Ectodermal cell (in vitro differentiated cells): ENCODE data around the gene DAZAP2.
A peak's percentile ranks its signal among the peaks of the same experiment; 100 is the strongest.
"Not testable (repeated sequence)": the region's sequence is repeated elsewhere in the genome, so short reads cannot be mapped to it uniquely, and the experiment has no call there.

Source experiments
- H3K27ac ChIP-seq: 2 replicates; pipeline ENCODE4 v1.7.0; 2013; ENCODE audit warnings: mild to moderate bottlenecking, low read depth, low read length; ENCODE audit not compliant: insufficient read depth, poor library complexity, severe bottlenecking
- H3K27me3 ChIP-seq: 2 replicates; pipeline ENCODE4 v1.7.0; 2013; ENCODE audit warnings: mild to moderate bottlenecking, low read length; ENCODE audit not compliant: insufficient read depth, control insufficient read depth, poor library complexity, severe bottlenecking
- H3K36me3 ChIP-seq: one replicate; pipeline ENCODE4 v1.7.0; 2013; ENCODE audit warnings: low read length; ENCODE audit not compliant: control insufficient read depth, insufficient read depth
- H3K4me1 ChIP-seq: one replicate; pipeline ENCODE4 v1.7.0; 2013; ENCODE audit warnings: low read length; ENCODE audit not compliant: control insufficient read depth, insufficient read depth
- H3K4me3 ChIP-seq: 2 replicates; pipeline ENCODE4 v1.7.0; 2013; ENCODE audit warnings: low read depth, low read length, control low read depth; ENCODE audit not compliant: insufficient read depth
- H3K9me3 ChIP-seq: 2 replicates; pipeline ENCODE4 v1.7.0; 2013; ENCODE audit warnings: mild to moderate bottlenecking, low read length, moderate library complexity; ENCODE audit not compliant: control insufficient read depth
- WGBS, 2 experiments: methylation state at CpG; one replicate each; pipeline ENCODE4 v1.1.7; 2013; ENCODE audit warnings: missing lambda C conversion rate in 2 of 2; 5-methylcytosine and 5-hydroxymethylcytosine counted together

The DAZAP2 gene

GRCh38 chr12:51217133-51217967 is 21.3 kb upstream of the DAZAP2 start:
- Histone ChIP-seq H3K9me3 (no peaks in the 10 kb centered on the region), H3K27me3 (peaks cover 7% of the 10 kb centered on the region), H3K27ac (peak overlapping the region; percentile 48), H3K36me3 (no peaks in the 10 kb centered on the region), H3K4me3 (peak overlapping the region; percentile 66), H3K4me1 (peaks cover 7% of the 10 kb centered on the region)
- WGBS, 2 experiments: 1% methylated on average over 70 to 76 of the region's 81 CpGs

GRCh38 chr12:51217968-51218606 is 20.5 kb upstream of the DAZAP2 start, which contains the start of gene POU6F1:
POU6F1 (minus strand) TSS chr12:51218062; CDS start chr12:51206836, 11,226 bp downstream.
- no peaks in the 10 kb centered on the region for H3K9me3 ChIP-seq
- WGBS, 2 experiments: 7 to 9% methylated on average over 33 to 35 of the region's 35 CpGs
- H3K4me1 ChIP-seq: peaks cover 7% of the 10 kb centered on the region
- H3K27me3 ChIP-seq: peaks cover 7% of the 10 kb centered on the region
- H3K27ac ChIP-seq: peak within 1 kb of the TSS; percentile 48
- peak within 1 kb of the TSS; percentile 66 for H3K4me3 ChIP-seq
- H3K36me3 ChIP-seq: no peaks in the 10 kb centered on the region

DNA sequence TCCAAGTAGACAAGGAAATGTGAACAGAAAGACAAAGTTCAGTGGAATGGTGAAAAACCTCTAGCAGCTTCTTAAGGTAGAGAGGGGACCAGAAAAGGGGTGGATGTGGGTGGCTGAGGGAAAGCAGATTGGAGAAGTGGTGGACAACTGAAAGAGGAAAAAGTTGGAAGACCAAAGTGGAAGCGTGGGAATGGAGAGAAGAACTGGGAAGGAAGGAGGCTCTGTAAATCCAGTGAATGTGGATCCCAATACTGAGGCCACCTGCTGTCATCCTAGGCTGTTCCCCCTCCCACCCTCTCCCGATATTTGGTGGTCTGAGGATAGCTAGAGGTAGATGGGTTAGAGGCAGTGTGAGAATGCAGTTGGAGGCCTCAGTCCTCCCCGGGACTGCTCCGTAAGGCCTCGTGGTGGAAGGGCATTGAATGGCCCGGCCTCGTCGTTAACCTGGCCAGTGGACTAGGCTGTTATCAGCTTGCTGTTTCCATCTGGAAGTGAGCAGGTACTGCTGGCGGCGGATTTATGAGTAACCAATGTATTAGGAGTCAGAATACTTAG is 19.9 kb upstream of the DAZAP2 start:
- H3K4me3 ChIP-seq: peak overlapping the region; percentile 66
- H3K27ac ChIP-seq: no peak overlapping the region
- H3K9me3 ChIP-seq: no peaks in the 10 kb centered on the region
- H3K36me3 ChIP-seq: no peaks in the 10 kb centered on the region
- H3K4me1 ChIP-seq: peaks cover 7% of the 10 kb centered on the region
- 46 to 50% methylated on average over 10 of the region's 10 CpGs for WGBS, 2 experiments
- peaks cover 7% of the 10 kb centered on the region for H3K27me3 ChIP-seq

- WGBS, 2 experiments: 84 to 94% methylated on average over 5 of the region's 5 CpGs
- peaks cover 7% of the 10 kb centered on the region for H3K27me3 ChIP-seq
- H3K27ac ChIP-seq: no peak overlapping the region
- no peaks in the 10 kb centered on the region for H3K36me3 ChIP-seq
- peaks cover 7% of the 10 kb centered on the region for H3K4me1 ChIP-seq
- no peaks in the 10 kb centered on the region for H3K9me3 ChIP-seq
- no peak overlapping the region for H3K4me3 ChIP-seq
Observed at GRCh38 chr12:51219322-51219721, 19.3 kb upstream of the DAZAP2 start.

DNA sequence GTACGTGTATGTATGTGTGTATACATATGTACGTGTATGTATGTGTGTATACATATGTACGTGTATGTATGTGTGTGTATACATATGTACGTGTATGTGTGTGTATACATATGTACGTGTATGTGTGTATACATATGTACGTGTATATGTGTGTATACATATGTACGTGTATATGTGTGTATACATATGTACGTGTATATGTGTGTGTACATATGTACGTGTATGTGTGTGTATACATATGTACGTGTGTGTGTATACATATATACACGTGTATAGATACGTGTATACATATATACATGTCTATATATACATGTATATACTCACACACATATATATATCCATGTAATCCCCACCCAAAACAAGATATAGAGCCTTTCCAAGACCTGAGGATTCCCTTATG is 18.8 kb upstream of the DAZAP2 start:
- not testable (repeated sequence) for H3K9me3 ChIP-seq, H3K4me3 ChIP-seq, H3K4me1 ChIP-seq, H3K27ac ChIP-seq, H3K27me3 ChIP-seq, H3K36me3 ChIP-seq
- WGBS, 2 experiments: 91 to 92% methylated on average over 9 to 10 of the region's 12 CpGs

DNA sequence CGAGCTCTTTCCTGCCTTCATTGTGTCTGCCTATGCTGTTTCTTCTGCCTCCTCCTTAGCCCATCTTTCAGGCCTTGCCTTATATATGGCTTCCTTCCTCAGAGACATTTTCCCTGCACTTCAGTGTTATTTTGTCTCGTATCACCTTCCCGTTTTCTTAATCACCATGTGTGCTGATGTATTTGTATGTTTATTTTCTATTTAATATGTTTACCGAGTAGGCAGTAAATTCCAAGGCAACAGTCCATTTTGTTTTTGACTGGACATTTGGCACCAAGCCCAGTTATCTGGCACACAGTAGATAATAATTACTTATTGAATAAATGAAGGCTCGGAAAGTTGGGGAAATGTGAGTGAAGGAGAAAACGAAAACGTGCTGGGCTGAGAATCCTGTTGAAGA is 16.2 kb upstream of the DAZAP2 start:
- Histone ChIP-seq H3K4me3 (no peak overlapping the region), H3K4me1 (peaks cover 7% of the 10 kb centered on the region), H3K9me3 (no peaks in the 10 kb centered on the region), H3K36me3 (no peaks in the 10 kb centered on the region), H3K27me3 (peaks cover 7% of the 10 kb centered on the region), H3K27ac (no peak overlapping the region)
- WGBS, 2 experiments: 91 to 97% methylated on average over 6 to 7 of the region's 7 CpGs

GRCh38 chr12:51224625-51225024 is 14.0 kb upstream of the DAZAP2 start:
- no peaks in the 10 kb centered on the region for H3K36me3 ChIP-seq
- no peak overlapping the region for H3K27ac ChIP-seq
- 90 to 94% methylated on average over 3 of the region's 3 CpGs for WGBS, 2 experiments
- no peaks in the 10 kb centered on the region for H3K9me3 ChIP-seq
- H3K4me1 ChIP-seq: no peaks in the 10 kb centered on the region
- no peak overlapping the region for H3K4me3 ChIP-seq
- no peaks in the 10 kb centered on the region for H3K27me3 ChIP-seq

DNA sequence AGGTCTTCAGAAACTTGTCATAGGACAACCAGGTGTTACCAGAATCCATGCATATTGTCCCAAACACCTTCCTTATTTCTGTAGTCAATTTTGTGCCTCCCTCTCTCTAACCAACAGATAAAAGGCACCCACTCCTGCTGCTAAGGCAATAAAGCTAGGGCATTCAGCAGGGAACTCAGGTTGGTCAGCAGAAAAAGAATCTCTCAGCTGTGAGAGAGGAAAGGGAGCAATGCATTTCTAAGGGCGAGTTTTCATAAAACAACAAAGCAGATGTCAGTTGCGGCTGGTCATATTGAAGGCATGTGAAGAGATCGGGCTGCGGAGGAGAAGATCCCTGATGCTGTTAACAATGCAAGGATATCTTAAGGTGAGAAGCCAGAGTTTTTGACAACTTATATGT is 13.4 kb upstream of the DAZAP2 start:
- H3K4me1 ChIP-seq: no peaks in the 10 kb centered on the region
- H3K9me3 ChIP-seq: no peaks in the 10 kb centered on the region
- H3K27ac ChIP-seq: no peak overlapping the region
- 73 to 79% methylated on average over 4 of the region's 4 CpGs for WGBS, 2 experiments
- H3K36me3 ChIP-seq: no peaks in the 10 kb centered on the region
- no peaks in the 10 kb centered on the region for H3K27me3 ChIP-seq
- H3K4me3 ChIP-seq: no peak overlapping the region

DNA sequence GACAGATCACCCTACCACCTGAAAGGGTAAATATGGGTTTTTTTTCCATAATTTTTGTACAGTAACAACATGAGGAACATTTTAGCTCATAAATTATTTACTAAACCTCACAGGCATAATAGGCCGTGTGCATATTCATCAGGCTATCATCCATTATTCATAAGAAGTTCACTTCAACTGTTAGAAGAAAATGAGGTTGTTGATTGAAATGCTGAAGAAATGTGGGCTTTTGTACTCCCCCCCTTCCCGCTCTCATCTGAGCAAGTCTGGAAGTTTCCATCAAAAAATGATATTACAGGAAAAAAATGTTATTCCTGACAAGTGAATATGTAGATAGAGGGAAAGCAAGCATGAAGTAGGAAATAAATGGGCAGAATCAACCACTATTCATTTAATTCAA is 12.9 kb upstream of the DAZAP2 start:
- no peak overlapping the region for H3K4me3 ChIP-seq
- no peaks in the 10 kb centered on the region for H3K9me3 ChIP-seq
- H3K4me1 ChIP-seq: no peaks in the 10 kb centered on the region
- H3K27ac ChIP-seq: no peak overlapping the region
- WGBS, 2 experiments: 67 to 100% methylated on average over 1 to 2 of the region's 2 CpGs
- no peaks in the 10 kb centered on the region for H3K36me3 ChIP-seq
- H3K27me3 ChIP-seq: no peaks in the 10 kb centered on the region

GRCh38 chr12:51227112-51227511 is 11.5 kb upstream of the DAZAP2 start:
- not testable (repeated sequence) for H3K9me3 ChIP-seq, H3K36me3 ChIP-seq, H3K27ac ChIP-seq, H3K4me3 ChIP-seq, H3K4me1 ChIP-seq, H3K27me3 ChIP-seq
- WGBS, 2 experiments: 95 to 97% methylated on average over 5 of the region's 5 CpGs
